RWPE2 (cell line): Measurements from ENCODE around the gene APOBEC3H.
"Not testable (repeated sequence)": the region's sequence is repeated elsewhere in the genome, so short reads cannot be mapped to it uniquely, and the experiment has no call there.

ENCODE experiments used
- ATAC-seq: fragments of 200-7000 bp; cut with Tn5 transposase; 3 replicates; pipeline ENCODE4 v1.9.1; 2021; ENCODE audit warnings: low read depth
- DNase-seq: peaks from one replicate; pipeline ENCODE4 v3.0.0-alpha.2; 2020; ENCODE audit warnings: low spot score
- H3K27ac ChIP-seq: fragments of 450-650 bp; 2 replicates; pipeline ENCODE4 v1.5.1; 2017; ENCODE audit warnings: mild to moderate bottlenecking; ENCODE audit not compliant: poor library complexity, severe bottlenecking
- H3K27me3 ChIP-seq: fragments of 250-450 bp; sonication (Bioruptor Pico); 2 replicates; pipeline ENCODE4 v1.5.1; 2021; ENCODE audit warnings: mild to moderate bottlenecking, moderate library complexity; ENCODE audit not compliant: insufficient read depth, poor library complexity, severe bottlenecking
- H3K36me3 ChIP-seq: fragments of 250-450 bp; sonication (Bioruptor Pico); 2 replicates; pipeline ENCODE4 v1.5.1; 2020; ENCODE audit warnings: low read depth, mild to moderate bottlenecking, moderate library complexity
- H3K4me1 ChIP-seq: fragments of 250-450 bp; sonication (Bioruptor Pico); 2 replicates; pipeline ENCODE4 v1.5.1; 2021; ENCODE audit warnings: mild to moderate bottlenecking, moderate library complexity; ENCODE audit not compliant: insufficient read depth, poor library complexity, severe bottlenecking
- H3K4me3 ChIP-seq: fragments of 250-450 bp; sonication (Bioruptor Pico); 2 replicates; pipeline ENCODE4 v1.5.1; 2021; ENCODE audit warnings: mild to moderate bottlenecking, moderate library complexity; ENCODE audit not compliant: severe bottlenecking
- H3K9me3 ChIP-seq: fragments of 250-450 bp; sonication (Bioruptor Pico); 2 replicates; pipeline ENCODE4 v1.5.1; 2021; ENCODE audit warnings: mild to moderate bottlenecking, moderate library complexity; ENCODE audit not compliant: severe bottlenecking
- TF ChIP-seq, protein P1 (sequence below): fragments of 450-650 bp; IDR thresholded peaks from one replicate; pipeline ENCODE4 v1.5.1; 2017; ENCODE audit warnings: mild to moderate bottlenecking, moderate library complexity; ENCODE audit not compliant: poor library complexity, severe bottlenecking

The APOBEC3H gene

DNA sequence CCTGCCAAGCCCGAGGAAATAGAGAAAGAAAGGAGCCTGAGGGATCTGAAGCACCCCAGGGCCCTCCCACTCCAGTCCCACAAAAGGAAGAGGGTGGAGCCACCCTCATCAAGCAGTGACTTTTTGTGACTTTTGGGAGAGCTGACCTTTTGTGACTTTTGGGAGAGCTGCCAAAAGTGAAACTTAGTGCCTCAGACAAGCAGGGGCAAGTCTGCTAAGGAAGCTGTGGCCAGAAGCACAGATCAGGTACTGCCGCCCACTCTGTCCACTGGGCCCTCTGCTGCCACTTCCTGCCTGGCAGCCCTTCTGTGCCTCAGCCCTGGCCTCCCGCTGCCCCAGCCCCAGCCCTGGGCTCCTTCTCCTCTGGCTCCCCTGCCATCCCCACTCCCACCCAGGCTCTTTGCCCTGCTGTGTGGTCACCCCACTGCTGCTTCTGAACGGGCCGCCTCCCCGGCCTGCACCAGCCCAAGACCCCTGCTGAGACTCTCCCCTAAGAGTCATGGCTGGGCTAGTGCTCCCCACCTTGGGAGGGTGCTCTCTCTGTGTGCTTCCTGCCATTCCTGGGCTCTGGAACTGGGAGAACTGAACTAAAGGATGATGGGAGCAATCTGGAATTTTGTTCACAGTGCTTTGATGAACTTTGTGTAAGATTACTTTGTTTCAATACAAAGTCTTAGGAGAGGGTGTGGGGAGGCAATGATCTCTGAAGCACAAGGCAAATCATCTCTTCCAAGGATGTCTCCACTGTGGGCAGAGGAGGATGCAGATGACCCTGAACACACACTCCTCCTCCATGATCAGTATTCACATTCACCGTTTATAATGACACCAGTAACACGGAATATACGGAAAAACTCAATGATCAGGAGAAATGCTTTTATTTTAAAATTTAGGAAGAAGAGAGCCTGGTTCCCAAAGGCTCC lies at the start of gene APOBEC3H:
APOBEC3H (plus strand) TSS at position 147 of the 923 bp plus-strand sequence. CDS start 3,035 bp downstream, outside the sequence.
- TF ChIP-seq, protein P1, sequence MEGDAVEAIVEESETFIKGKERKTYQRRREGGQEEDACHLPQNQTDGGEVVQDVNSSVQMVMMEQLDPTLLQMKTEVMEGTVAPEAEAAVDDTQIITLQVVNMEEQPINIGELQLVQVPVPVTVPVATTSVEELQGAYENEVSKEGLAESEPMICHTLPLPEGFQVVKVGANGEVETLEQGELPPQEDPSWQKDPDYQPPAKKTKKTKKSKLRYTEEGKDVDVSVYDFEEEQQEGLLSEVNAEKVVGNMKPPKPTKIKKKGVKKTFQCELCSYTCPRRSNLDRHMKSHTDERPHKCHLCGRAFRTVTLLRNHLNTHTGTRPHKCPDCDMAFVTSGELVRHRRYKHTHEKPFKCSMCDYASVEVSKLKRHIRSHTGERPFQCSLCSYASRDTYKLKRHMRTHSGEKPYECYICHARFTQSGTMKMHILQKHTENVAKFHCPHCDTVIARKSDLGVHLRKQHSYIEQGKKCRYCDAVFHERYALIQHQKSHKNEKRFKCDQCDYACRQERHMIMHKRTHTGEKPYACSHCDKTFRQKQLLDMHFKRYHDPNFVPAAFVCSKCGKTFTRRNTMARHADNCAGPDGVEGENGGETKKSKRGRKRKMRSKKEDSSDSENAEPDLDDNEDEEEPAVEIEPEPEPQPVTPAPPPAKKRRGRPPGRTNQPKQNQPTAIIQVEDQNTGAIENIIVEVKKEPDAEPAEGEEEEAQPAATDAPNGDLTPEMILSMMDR = no peak
- Histone ChIP-seq H3K36me3 (no peaks in the 10 kb centered on the region), H3K4me3 (no peak within 1 kb of the TSS), H3K4me1 (peaks cover 20% of the 10 kb centered on the region), H3K9me3 (no peaks in the 10 kb centered on the region), H3K27me3 (no peaks in the 10 kb centered on the region), H3K27ac (peak within 1 kb of the TSS; percentile 77)
- ATAC-seq (peak; percentile 90), DNase-seq (no peak)

DNA sequence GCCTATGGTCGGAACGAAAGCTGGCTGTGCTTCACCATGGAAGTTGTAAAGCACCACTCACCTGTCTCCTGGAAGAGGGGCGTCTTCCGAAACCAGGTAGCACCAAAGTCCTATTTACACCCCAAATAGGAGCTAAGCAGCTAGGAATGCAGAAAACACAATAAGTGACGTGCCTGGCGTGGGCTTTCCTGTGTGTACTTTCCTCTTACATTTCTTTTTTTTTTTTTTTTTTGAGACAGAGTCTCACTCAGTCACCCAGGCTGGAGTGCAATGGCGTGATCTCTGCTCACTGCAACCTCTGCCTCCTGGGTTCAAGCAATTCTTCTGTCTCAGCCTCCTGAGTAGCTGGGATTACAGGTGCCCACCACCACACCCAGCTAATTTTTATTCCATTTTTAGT lies 47.6 kb upstream of the APOBEC3H start:
- H3K4me3 ChIP-seq, H3K9me3 ChIP-seq, H3K4me1 ChIP-seq, ATAC-seq, DNase-seq, H3K27me3 ChIP-seq, H3K27ac ChIP-seq, H3K36me3 ChIP-seq: not testable (repeated sequence)

DNA sequence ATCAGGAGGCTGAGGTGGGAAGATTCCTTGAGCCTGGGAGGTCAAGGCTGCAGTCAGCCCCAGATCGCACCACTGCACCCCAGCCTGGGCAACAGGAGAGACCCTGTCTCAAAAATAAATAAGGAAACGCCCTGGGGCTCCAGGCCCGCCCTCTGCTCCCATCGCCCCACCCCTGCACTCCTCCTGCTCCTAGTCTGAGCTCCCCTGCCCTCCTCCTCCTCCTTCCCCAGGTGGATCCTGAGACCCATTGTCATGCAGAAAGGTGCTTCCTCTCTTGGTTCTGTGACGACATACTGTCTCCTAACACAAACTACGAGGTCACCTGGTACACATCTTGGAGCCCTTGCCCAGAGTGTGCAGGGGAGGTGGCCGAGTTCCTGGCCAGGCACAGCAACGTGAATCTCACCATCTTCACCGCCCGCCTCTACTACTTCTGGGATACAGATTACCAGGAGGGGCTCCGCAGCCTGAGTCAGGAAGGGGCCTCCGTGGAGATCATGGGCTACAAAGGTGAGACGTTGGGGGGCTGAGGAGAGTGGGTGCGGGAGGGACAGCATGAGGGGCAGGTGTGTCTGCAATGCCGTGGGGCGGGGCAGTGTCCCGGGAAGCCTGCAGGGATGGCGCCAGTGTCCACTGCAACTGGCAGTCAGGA lies 45.1 kb upstream of the APOBEC3H start:
- H3K9me3 ChIP-seq, ATAC-seq, H3K27me3 ChIP-seq, H3K27ac ChIP-seq, H3K4me3 ChIP-seq, H3K4me1 ChIP-seq, H3K36me3 ChIP-seq, DNase-seq: not testable (repeated sequence)

DNA sequence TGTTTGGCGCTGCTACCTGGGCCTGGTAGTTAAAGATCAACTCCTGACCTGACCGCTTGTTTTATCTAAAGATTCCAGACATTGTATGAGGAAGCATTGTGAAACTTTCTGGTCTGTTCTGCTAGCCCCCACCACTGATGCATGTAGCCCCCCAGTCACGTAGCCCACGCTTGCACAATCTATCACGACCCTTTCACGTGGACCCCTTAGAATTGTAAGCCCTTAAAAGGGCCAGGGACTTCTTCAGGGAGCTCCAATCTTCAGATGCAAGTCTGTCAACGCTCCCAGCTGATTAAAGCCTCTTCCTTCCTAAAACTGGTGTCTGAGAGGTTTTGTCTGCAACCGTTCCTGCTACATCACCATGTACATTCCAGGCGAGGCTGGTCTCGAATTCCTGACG lies 41.4 kb upstream of the APOBEC3H start:
- H3K27ac ChIP-seq = no peak overlapping the region
- H3K27me3 ChIP-seq = no peaks in the 10 kb centered on the region
- H3K4me3 ChIP-seq = no peak overlapping the region
- H3K36me3 ChIP-seq = no peaks in the 10 kb centered on the region
- ATAC-seq = no peak
- H3K4me1 ChIP-seq = no peaks in the 10 kb centered on the region
- TF ChIP-seq, protein P1 = no peak
- H3K9me3 ChIP-seq = no peaks in the 10 kb centered on the region
- DNase-seq = no peak

DNA sequence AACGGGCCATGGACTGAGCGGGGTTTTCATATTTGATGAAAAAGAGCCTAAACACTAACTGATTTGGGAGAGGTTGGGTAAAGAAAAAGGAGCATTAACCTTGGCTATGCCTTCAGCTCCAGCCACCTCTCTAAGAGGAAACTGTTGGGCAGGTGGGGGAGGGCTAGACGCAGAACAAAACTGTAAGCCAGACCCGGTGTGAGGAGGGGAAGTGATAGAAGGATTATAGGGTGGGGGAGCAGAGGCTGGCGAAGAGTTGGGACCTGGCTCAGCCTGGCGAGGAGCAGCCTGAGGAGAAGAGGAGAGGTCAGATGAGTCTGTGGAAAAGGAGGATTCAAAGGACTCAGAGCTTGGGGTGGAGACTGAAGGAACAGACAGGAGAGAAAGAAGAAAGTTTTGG lies 35.8 kb upstream of the APOBEC3H start:
- H3K27ac ChIP-seq = not testable (repeated sequence)

DNA sequence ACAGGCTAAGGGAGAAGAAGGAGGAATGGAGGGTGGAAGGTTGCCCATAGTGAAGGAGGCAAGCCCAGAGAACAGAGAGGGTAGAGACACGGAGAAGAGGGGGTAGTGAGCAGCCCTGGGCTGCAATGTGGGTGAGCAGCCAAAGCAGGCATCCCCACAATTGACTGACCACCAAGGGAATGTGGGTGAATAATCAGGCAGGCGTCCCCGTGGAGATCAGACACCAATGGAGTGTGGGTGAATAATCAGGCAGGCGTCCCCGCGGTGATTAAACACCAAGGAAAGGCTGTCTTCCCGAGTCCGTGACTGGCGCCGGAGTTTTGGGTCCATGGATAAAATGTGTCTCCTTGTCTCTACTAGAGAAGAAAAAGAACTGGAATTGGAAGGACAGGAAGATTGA lies 35.1 kb upstream of the APOBEC3H start:
- H3K4me3 ChIP-seq, H3K36me3 ChIP-seq, H3K27ac ChIP-seq, DNase-seq, H3K27me3 ChIP-seq, H3K9me3 ChIP-seq, ATAC-seq: not testable (repeated sequence)
- peaks cover 13% of the 10 kb centered on the region for H3K4me1 ChIP-seq

More for the DNA sequence above, 35.8 kb upstream of the APOBEC3H start:
- H3K4me3 ChIP-seq, H3K27me3 ChIP-seq, H3K36me3 ChIP-seq, H3K9me3 ChIP-seq, H3K4me1 ChIP-seq, ATAC-seq, DNase-seq: not testable (repeated sequence)

DNA sequence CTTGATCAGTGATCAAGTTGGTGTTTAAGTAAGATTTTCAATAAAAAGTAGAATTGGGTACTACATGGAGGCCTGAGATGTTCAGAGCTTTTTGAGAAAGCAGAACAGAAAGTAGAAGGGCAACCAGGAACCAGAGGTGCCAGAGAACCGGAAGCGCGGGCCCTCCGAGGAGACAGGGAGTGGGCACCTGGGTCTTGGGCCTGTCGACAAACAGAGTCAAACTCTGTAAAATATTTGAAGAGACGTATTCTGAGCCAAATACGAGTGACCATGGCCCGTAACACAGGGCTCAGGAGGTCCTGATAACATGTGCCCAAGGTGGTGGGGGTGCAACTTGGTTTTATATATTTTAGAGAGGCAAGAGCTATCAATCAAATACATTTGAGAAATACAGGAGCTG lies 33.1 kb upstream of the APOBEC3H start:
- H3K27me3 ChIP-seq, DNase-seq, H3K36me3 ChIP-seq, H3K27ac ChIP-seq, H3K4me3 ChIP-seq, ATAC-seq, H3K9me3 ChIP-seq: not testable (repeated sequence)
- peaks cover 13% of the 10 kb centered on the region for H3K4me1 ChIP-seq

DNA sequence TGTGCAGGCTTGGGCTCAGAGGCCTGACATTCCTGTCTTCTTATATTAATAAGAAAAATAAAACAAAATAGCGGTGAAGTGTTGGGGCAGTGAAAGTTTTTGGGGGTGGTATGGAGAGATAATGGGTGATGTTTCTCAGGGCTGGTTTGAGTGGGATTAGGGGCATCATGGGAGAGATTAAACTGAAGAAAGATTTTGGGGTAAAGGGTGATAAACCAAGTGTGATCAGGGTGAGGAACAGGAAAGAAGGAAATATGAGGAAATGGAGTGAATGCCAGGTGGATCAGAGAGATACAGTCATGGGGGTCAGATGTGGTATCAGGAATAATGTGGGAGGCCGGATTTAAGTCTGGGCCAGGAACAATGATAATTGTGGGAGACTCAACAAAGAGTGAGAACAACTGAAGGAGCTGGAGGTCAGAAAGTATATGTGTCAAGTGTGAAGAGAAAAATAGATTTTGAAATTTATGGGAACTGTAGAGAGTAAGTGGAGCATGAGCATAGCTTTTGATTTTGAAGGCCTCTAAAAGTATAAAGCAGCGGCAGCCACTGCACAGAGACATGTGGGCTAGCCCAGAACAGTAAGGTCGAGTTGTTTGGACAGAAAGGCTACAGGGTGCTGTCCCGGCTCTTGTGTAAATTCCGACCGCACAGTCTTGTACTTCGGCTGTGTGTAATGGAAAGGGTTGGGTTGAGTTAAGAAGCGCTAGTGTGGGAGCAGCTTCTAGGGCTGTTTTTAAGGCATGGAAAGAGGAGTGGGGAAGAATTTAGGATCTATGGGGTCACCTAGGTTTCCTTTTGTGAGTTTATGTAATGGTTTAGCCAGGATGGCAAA lies 30.4 kb upstream of the APOBEC3H start:
- H3K4me1 ChIP-seq = peaks cover 13% of the 10 kb centered on the region
- H3K36me3 ChIP-seq, H3K9me3 ChIP-seq, H3K4me3 ChIP-seq, DNase-seq, H3K27me3 ChIP-seq, ATAC-seq: not testable (repeated sequence)
- H3K27ac ChIP-seq = peak overlapping the region; percentile 25
